Activated naive CD8-positive, alpha-beta T cell treated with anti-CD3 and anti-CD28 coated beads, Interleukin-2, amount 10 ng/mL, durations not matched to agents 7 days and 5 days (primary cell): Measurements from ENCODE around the gene ULBP3. TPM values are rescaled to one million over a fixed set of nuclear protein-coding genes. Genes with fewer than 3 reads are reported as not detected.
A peak's percentile ranks its signal among the peaks of the same experiment; 100 is the strongest.
"Not testable (repeated sequence)": the region's sequence is repeated elsewhere in the genome, so short reads cannot be mapped to it uniquely, and the experiment has no call there.

ENCODE experiments used
- ATAC-seq: fragments of 150-1000 bp; cut with Tn5 transposase; one replicate; pipeline ENCODE4 v1.10.0; 2021; ENCODE audit warnings: low read depth, moderate library complexity
- POLR2A ChIA-PET: fragments of 350-600 bp; sonication (Branson Sonifier 250); formaldehyde crosslinking; loops from one replicate; lab custom pipeline; 2021; ENCODE audit warnings: antibody characterized with exemption; lab: Charles Lee
- DNase-seq: peaks from one replicate; pipeline ENCODE4 v3.0.0; 2021
- H3K27ac Mint-ChIP-seq: one replicate; pipeline ENCODE4 v1.8.0; 2022; ENCODE audit warnings: mild to moderate bottlenecking, mixed read lengths
- H3K27me3 Mint-ChIP-seq: one replicate; pipeline ENCODE4 v1.8.0; 2022; ENCODE audit warnings: mild to moderate bottlenecking, moderate library complexity, mixed read lengths
- H3K36me3 Mint-ChIP-seq: one replicate; pipeline ENCODE4 v1.8.0; 2021; ENCODE audit warnings: mild to moderate bottlenecking, mixed read lengths
- H3K4me1 Mint-ChIP-seq: one replicate; pipeline ENCODE4 v1.8.0; 2021; ENCODE audit warnings: mixed read lengths
- H3K4me3 Mint-ChIP-seq: one replicate; pipeline ENCODE4 v1.8.0; 2022; ENCODE audit warnings: mild to moderate bottlenecking, moderate library complexity, mixed read lengths
- H3K9me3 Mint-ChIP-seq: one replicate; pipeline ENCODE4 v1.8.0; 2021; ENCODE audit warnings: mixed read lengths
- total RNA-seq, 2 experiments: library from RNA; stranded (reverse); gene quantifications; one replicate each; pipeline ENCODE4 v1.2.3, GENCODE V29; 2021

The ULBP3 gene
- total RNA-seq, 2 experiments from 2014 or later = 0.94 to 1.6 TPM

DNA sequence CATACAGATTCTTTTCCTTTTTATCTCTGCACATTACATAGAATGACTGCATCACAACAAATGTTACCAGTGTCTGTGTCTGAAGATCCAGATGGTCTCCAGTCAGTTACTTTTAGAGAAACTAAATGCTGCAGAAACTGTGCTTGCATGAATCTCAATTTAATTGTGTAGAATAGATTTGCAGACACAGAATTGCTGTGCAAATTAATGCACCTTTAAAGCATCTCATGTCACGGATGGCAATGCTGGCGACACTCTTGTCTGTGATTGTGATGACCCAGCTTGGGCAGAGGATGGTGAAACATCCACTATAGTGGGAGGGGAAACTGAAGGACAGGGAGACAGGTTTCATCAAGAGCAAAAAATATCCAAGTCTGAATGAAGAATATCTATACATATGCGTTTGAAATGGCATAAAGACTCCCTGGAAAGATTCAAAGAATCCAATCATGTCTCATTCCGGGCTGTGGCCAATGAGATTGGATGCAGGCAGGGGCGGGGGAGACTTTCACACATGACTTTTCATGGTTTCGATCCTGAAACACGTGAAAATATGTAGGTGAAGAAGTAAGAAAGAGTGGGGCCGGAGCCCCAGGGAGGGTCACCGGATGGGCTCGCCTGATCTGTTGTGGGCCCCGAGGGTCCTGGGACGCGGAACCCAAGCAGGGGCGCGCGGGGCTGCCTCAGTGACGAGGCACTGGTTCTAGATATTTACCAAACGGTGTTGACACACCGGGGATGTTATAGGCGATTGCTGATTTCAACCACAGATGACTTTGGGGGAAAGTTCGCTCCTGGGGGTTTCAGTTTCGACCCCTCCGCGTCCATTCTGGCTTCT, 54.9 kb downstream of the ULBP3 start:
- peak overlapping the region; percentile 58 for H3K4me3 Mint-ChIP-seq
- H3K27ac Mint-ChIP-seq, H3K9me3 Mint-ChIP-seq, ATAC-seq, DNase-seq, POLR2A ChIA-PET, H3K36me3 Mint-ChIP-seq: not testable (repeated sequence)
- peaks cover 89% of the 10 kb centered on the region for H3K27me3 Mint-ChIP-seq
- peaks cover 19% of the 10 kb centered on the region for H3K4me1 Mint-ChIP-seq

DNA sequence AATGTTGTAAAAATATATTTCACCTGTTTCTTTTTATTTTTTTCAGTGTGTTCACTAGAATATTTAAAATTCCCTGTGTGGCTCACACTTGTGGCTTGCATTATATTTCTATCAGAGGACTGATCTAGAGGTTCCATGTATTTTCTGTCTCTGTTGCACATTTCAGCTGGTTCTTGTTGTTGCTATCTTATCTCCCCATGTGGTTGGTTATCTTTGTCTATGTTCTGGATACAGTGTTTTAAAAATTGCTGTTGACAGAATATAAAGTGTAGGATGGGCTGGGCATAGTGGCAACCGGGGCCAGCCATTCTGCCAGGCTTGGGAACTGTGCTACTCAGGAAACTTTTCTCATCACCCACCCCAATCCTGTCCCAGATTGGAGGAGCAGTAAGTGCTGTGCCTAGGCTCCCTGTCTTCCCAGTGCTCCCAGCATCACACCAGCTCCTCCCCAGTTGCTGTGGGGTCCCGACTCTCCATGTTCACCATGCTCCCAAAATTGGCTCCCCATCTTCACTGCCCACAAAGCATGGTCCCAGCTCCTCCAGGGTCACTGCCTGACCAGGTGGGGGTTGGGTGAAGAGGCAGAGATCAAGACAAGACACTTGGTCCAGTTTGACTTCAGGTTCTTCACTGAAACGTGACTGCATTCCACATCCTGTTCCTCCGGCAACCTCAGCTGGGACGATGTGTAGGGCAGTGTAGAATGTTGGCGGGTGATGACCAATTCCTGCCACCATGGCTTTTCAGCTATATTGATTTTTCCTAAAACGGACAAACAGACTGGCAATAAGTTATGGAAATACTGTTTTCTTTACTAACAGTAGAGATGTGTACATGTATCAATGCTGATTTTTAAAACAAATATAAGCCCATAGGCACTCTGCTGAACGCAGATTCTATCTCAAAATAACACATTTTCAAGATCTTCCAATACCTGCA, 55.8 kb downstream of the ULBP3 start:
- DNase-seq, H3K36me3 Mint-ChIP-seq, H3K4me3 Mint-ChIP-seq, ATAC-seq, H3K27ac Mint-ChIP-seq, POLR2A ChIA-PET, H3K9me3 Mint-ChIP-seq: not testable (repeated sequence)
- Mint-ChIP-seq H3K4me1 (peaks cover 25% of the 10 kb centered on the region), H3K27me3 (peaks cover 91% of the 10 kb centered on the region)

Other genes with a start within 250 kb of the ULBP3 start
- 1 to 10 TPM; 2.3 to 2.7 TPM for gene LRP11, start 204.8 kb downstream of the ULBP3 start, total RNA-seq
- not detected for gene RAET1E, start 171.0 kb downstream of the ULBP3 start, total RNA-seq
- not detected for gene RAET1G, start 146.0 kb downstream of the ULBP3 start, total RNA-seq
- gene ULBP2, start 127.1 kb downstream of the ULBP3 start, total RNA-seq = under 1 TPM; 0.53 to 0.60 TPM
- under 1 TPM; 0.91 to 0.97 TPM for gene ULBP1, start 105.2 kb downstream of the ULBP3 start, total RNA-seq
- gene RAET1L, start 43.6 kb downstream of the ULBP3 start, total RNA-seq = not detected
- gene PPP1R14C, start 73.9 kb upstream of the ULBP3 start, total RNA-seq = not detected